HG02943 (cell line): Measurements from ENCODE around the gene ECT2L.

Source experiments
- ATAC-seq: cut with Tn5 transposase; IDR thresholded peaks from one replicate; pipeline ENCODE4 v1.9.1; 2021; ENCODE audit warnings: mild to moderate bottlenecking, low read depth, moderate library complexity; ENCODE audit not compliant: unreplicated experiment

The ECT2L gene

DNA sequence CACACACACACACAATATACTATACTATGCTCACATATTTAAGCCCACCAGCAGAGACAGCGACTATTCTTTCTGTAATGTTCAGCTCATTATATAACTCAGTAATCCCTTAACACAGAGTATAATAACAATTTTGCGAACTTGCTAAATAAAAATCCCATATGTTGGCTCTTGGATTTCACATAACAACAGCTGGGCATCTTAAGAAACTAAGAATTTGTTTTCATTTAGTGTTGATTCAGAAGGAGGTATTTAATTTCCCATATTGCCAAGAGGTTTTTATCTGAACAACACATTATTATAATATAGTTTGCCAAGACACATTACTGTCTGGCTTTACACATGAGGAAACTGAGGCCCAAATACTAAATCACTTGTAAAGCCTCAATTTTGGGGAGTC lies 7.4 kb downstream of the ECT2L start:
- no peak for ATAC-seq

- ATAC-seq: no peak
These were observed 8.0 kb downstream of the ECT2L start for GRCh38 chr6:138803861-138804260.

- no peak for ATAC-seq
These were observed 9.3 kb downstream of the ECT2L start for GRCh38 chr6:138805016-138805765.

GRCh38 chr6:138806889-138807288 lies 11.0 kb downstream of the ECT2L start:
- no peak for ATAC-seq

DNA sequence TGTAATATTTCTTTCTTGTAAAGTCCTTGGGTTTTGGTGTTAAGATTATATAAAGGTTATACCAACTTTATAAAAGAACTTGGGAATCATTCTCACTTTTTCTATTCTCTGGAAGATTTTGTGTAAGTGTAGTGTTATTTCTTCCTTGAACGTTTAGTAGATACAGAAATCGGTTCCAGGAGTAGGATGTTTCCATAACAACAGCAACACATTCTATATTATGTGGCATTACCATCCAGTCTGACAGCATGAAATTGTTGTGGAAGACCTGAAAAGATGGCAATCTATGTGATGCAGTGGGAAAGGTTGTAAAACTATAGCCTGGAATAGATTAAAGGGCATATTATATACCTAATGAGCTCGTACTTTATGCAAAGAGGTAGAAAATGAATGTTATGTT lies 13.8 kb downstream of the ECT2L start:
- ATAC-seq: no peak

DNA sequence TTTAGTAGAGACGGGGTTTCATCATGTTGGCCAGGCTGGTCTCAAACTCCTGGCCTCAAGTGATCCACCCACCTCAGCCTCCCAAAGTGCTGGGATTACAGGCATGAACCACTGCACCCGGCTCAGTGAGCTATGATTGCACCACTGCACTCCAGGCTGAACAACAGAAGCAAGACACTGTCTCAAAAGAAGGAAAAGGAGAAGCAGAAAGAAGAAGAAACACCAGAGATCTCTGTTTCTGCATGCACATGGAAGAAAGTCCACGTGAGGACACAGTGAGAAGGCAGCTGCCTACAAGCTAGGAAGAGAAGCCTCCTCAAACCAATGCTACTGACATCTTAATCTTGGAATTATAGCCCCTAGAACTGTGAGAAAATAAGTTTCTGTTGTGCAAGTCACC lies 16.0 kb downstream of the ECT2L start:
- ATAC-seq: no peak

GRCh38 chr6:138814179-138814834 lies 18.4 kb downstream of the ECT2L start:
- no peak for ATAC-seq

- no peak for ATAC-seq
These were observed 19.3 kb downstream of the ECT2L start for GRCh38 chr6:138815221-138815620.

DNA sequence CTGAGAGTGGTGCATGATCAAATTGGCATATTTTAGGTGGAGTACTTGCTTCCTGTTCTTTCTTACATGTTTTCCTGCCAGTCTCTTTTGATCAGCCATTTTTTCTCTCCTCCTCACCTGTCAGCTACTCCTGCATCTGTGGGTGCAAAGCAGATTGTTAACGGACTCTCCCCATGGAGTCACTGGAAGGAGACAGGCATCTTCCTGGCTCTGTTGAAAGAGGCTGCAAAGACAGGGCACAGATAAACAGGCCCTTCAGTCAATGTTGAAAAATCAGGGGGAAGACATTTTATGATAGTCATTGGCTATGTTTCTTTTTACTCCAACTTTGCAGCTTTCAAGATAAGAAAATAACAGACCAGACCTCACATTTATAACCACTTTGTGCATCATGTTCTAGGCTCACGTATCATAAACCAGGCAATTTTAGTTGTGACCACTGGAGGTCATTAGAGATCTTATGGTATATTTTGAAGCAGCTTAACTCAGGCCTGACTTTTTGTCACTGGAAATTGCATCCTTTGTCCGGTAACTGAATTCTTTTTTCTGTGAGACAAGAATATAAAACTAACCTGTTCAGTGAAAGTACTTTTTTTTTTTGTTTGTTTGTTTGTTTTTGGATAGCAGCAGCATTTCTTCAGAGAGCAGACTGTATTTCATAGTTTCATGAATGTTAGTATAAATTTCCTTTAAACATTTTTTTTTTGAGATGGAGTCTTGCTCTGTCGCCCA lies 20.1 kb downstream of the ECT2L start:
- ATAC-seq: peak; percentile 58

DNA sequence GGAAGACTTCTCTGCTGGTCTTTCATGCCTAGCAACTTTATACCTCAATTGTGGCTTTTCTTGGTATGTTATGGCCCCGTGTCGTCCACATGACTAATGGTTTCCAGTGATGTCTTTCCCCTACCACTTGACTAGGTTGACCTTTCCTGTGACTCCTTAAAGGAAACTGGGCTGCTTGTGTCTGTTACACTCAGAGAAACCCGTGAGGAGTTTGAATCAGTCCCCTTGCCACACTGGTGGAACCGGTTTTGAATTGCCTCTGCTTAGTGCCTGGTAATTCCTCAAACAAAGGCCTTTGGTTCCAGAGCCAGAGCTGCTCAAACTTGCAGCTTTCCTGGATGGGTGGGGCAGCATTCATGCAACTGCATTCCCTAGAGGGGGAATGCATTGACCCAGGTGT lies 21.9 kb downstream of the ECT2L start:
- no peak for ATAC-seq

DNA sequence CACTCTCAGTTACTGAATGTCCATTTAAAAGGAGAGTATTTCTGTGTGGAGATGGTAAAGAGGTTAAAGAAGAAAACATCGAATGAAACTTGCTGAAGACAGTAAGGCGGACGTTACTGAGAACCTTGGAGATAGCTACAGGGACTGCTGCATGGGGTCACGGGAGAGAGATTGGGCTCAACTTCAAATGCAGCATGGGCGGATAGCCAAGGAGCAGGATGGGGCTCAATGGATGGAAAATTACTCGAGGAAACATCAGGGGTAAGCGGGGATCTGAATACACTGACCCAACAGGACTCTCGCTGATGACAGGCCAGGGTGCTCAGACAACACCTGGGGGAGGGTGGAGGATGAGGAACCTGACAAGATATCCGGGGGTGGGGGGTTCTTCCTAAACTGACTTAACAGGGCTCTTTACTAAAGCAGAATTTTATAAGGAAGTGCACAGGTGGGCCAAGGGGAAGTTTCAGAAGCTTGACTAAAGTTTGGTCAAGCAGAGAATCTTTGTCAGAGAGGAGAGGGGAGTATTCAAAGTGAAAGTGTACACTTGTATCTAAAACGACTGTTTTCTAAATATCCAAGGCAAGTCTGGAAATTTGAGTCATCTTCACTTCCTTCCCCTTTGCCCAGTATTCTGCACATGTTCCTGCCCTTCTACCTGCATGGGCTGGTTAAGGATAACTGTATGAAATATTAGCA lies 22.8 kb downstream of the ECT2L start:
- peak; percentile 45 for ATAC-seq

DNA sequence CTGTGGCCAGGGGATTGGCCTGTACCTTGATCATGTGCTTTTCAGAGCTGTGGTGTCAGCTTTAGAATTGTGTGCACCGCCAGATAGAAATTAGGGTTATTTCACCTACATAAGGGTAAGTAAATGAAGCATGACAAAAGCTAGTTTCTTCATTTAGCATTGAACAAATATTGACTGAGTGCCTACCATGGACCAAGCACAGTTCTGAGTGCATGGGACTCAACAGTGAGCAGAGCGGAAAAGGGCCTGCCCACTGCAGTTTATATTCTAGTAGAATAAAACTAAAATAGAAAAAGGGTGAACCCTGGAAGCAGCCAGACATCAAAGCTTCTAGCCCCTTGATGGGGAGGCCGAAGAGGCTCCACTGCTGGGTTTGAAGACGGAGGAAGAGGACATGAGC lies 25.6 kb downstream of the ECT2L start:
- no peak for ATAC-seq

- no peak for ATAC-seq
These were observed 28.7 kb downstream of the ECT2L start for GRCh38 chr6:138824482-138825144.

- ATAC-seq: no peak
These were observed 34.4 kb downstream of the ECT2L start for GRCh38 chr6:138830248-138830647.

- no peak for ATAC-seq
These were observed 36.3 kb downstream of the ECT2L start for GRCh38 chr6:138832182-138832581.

- no peak for ATAC-seq
These were observed 38.1 kb downstream of the ECT2L start for GRCh38 chr6:138833816-138834539.

- ATAC-seq: no peak
These were observed 41.4 kb downstream of the ECT2L start for GRCh38 chr6:138837246-138837645.

DNA sequence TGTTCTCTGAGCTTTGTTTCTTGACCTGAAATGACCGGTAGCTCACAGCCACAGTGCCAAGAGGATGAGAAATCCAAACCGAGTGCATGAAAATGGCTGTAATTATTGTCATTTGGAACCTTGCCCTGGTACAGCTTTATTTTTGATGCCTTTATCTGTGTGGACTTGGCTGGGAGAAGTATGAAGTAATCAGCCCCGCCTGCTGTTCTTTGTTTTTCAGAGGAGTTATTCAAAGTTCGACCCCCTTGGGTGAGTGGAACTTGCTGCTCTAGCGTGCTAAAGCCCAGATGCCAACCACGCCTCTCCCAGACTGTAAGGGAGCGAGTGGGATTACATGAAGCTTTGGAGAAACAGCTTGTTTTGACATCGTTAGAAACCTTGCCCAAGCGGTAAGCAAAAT lies 48.3 kb downstream of the ECT2L start:
- ATAC-seq: no peak

DNA sequence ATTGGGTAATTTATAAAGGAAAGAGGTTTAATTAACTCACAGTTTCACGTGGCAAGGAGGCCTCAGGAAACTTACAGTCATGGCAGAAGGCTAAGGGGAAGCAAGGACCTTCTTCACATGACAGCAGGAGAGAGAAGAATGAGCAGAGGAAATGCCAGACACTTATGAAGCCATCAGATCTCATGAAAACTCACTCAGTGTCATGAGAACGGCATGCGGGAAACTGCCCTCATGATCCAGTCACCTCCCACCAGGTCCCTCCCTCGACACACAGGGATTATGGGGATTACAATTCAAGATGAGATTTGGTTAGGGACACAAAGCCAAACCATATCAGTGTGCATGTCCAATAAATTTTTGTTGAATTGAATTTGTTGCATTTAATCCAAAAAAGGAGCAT lies 52.0 kb downstream of the ECT2L start:
- no peak for ATAC-seq

- no peak for ATAC-seq
These were observed 52.6 kb downstream of the ECT2L start for GRCh38 chr6:138848461-138848860.
